Measurements from ENCODE around the gene CLASP1.
"Not testable (repeated sequence)": the region's sequence is repeated elsewhere in the genome, so short reads cannot be mapped to it uniquely, and the experiment has no call there.

CLASP1 gene

DNA sequence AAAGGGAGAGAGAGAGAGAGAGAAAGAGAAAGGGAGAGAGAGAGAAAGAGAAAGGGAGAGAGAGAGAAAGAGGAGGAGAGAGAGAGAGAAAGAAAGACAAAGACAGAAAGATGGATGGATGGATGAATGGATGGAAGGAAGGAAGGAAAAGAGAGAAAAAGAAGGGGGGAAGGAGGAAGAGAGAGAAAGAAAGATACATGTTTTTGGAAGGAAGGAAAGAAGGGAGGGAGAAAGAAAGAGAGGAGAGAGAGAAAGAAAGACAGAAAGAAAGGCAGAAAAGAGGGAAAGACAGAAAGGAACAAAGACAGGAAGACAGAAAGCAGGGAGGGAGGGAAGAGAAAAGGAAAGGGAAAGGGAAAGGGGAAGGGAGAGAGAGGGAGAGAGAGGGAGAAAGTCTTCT lies 67.0 kb downstream of the CLASP1 start:
- DNase-seq (ENCODE audit: low read depth in 2 of 2) = no peak

DNA sequence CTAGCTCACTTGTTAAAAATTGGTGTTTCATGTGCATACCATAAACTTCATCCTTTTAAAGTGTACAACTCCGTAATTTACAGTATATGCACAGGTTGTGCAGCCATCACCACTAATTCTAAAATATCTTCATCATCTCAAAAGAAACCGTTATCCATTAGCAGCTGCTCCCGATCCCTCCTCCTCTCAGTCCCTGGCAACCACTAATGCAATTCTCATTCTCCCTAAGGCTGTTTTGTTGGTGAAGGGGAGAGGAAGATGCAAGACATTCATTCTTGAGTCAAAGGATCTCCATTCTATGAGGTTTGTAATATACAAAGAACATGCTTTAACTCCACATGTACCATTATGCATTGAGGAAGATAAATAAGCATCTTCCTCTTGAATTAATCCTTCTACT lies 70.0 kb downstream of the CLASP1 start:
- DNase-seq (ENCODE audit: low read depth in 2 of 2) = no peak

DNA sequence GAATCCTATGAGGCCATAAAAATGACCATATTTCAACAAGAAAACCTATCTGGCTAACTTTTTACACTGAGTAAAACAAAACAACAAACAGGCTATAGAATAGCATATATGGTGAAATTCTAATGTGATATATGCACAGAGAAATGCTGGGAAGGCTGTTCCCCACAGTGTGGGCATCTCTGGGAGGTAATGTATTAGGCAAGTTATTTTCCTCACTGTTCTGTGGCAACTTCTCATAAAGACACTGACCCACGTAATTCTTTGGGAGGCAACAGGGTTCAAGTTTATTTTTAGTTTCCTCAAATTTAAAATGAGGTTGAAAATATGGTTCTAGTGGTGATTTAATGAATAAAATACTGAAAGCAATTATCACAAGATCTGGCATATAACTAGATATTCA lies 71.9 kb downstream of the CLASP1 start:
- no peak for DNase-seq (ENCODE audit: low read depth in 2 of 2)

DNA sequence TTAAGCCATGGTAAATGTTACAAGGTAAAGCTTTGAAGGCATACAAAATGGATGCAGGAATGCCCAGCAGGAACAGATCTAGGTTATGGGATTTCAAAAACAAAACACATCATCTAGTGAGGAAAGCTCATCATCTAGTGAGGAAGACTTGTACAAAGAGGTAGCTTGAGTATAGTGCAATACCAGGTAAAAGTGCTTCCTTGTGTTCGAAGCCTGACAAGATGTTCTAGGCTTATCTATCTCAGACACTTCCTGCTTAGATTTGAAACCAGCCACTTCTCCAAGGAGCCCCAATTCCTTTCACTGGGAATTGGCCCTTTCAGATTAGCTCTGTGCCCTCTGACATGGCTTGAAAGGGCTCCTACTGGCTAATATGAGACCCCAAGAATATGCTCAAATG lies 73.0 kb downstream of the CLASP1 start:
- DNase-seq (ENCODE audit: low read depth in 2 of 2) = no peak

DNA sequence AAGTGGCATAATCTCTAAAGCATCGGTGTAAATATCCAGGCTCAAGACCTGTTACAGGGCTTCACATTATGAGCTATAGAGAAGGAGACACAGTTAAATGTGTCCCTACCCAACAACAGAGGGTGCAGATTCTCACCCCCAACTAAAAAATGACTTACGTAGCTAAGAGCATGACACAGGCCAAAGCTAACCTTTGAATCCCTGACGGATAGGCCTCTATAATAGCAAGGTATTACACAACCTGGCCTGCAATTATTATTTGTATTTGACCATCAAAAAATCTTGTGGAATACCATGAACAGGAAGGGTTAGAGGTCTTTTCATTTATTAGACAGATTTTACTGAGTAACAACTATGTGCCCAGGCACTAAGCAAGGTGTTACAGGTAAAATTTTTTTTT lies 73.5 kb downstream of the CLASP1 start:
- DNase-seq (ENCODE audit: low read depth in 2 of 2) = no peak

DNA sequence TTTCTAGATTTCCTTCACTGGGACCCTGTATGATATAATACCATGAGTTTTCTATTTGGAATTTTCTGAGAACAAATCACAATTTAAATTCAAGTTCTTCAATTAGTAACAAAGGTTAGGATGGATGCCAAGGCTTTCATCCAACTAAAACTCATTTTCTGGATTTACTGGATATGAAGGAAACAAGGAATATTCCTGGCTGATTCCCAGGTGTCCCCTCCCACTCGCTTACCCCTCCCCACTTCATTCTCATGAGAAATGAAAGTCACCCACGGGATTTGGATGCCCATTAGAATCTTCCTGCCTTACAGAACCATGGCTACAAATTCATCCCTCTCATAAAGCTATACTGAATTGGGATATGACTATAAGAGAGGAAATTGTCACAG lies 78.6 kb downstream of the CLASP1 start:
- DNase-seq (ENCODE audit: low read depth in 2 of 2) = no peak

DNA sequence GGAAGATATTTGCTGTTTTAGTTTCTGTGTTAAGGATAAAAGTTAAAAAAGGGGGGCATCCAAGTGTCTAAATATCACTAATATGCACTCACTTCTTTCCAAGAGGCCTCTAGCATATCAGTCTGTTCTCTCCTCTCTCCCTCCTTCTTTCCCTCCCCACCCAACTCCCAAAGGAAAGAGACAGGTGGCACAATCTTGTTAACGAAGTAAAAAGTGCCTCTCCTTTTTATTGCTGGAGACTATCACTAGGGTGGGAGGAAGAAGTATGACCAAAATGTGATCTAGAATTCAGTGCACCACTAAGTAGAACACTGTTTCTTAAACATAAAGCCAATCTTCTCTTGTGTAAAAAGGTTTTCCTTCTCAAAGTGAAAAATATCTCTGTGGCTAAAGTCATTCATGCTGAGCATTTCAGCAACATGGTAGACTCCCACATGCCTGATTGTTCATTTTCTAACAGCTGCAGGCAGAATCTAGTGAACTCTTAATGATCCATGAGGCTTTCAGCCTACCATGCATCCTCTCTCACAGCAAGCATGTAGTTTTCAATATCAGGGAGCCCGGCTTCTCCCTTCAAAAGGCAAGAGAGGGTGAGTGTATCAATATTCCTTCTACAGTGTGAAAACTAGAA lies 79.1 kb downstream of the CLASP1 start:
- DNase-seq (ENCODE audit: low read depth in 2 of 2) = no peak

DNA sequence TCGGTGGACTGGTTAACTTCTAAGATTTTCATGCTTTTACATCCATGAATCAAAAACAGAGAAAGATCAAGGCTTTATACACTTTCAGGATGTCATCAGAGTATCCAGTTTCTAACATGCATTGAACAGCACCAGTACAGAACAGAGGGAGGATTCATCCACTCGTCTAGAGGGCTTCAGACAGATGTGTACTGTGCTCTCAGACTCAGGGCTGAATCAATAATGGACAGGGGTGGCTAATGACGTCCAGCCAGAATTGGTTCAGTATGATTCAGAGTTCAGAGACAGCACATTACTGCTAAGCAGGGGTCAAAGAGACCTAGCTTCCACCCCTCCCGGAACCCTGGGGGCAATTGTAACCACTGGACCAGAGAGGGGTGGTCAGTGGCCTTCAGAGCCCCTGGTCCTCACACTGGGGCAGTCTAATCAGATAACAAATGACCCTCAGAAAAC lies 81.3 kb downstream of the CLASP1 start:
- no peak for DNase-seq (ENCODE audit: low read depth in 2 of 2)

DNA sequence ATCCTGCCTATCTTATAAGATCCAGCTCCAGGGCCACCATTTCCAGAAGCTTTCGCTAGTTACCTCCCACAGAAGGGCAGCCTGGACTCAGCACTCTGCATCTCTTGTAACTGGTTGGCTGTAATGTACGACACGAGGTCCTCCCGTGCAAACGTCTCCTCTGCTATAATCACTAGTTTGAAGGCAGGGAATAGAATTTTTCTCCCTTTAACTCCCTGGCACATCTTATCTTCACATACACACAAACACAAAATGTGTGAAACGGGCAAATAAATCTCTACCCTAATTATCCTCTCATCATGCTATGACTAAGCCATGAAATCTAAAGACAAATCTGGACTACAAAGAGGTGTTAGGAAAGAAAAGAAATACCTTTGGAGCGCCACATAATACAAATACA lies 81.8 kb downstream of the CLASP1 start:
- no peak for DNase-seq (ENCODE audit: low read depth in 2 of 2)

DNA sequence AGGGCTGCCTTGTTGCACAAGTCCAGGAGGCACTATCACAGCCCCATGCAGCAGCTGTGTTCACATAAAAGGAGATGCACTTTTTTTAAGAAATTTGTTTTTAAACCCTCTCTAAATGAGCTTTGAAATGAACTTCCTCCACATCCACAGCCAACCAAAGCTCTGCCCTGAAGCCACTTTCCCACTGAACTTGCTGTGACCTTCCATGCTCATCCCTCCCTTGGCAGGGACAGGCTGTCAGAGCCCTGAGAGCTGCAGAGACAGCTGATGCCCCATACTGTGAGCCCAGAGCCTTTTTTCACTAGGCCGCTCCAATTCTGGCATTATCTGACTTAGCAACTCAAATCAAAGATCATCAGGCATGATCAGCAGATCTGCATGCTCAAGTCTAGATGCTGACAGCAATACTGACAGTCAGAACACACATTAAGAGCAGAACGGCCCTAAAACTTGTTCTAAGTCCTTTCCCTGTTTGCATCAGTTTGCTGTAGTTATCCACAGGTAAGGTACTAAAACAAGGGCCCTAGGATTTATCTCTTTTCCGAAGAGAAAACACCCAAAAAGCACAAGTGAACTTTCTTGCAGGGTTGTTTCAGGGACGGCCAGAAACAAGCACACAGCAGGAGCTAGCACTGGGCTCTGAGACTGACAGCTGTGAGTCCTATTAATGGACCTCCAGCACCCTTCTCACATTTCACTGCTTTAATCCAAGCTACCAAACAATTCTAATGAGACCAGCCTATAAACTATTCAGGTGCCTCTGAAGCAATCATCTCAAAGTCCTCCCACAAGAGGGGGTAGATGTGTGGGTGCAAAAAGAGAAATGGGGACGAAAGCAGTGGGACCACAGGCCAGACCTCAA lies 83.6 kb downstream of the CLASP1 start:
- no peak for DNase-seq (ENCODE audit: low read depth in 2 of 2)

DNA sequence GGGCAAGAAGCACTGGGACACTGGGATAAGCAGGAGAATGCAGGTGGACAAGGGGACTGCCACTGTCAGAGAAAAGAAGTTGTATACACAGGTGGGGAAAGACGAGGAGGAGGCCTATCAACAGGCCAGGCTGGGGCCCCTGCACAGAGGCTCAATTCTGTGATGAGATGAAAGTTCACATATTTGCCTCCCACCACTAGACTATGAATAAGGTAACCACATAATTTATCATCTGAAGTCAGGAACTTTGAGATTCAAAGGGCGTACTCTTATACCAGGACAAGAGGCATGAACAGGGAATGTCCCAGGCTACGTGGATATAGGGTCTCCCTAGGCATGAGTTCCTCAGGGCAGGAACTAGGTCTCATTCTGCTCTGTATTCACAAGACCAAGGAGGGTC lies 84.4 kb downstream of the CLASP1 start:
- DNase-seq (ENCODE audit: low read depth in 2 of 2) = no peak

DNA sequence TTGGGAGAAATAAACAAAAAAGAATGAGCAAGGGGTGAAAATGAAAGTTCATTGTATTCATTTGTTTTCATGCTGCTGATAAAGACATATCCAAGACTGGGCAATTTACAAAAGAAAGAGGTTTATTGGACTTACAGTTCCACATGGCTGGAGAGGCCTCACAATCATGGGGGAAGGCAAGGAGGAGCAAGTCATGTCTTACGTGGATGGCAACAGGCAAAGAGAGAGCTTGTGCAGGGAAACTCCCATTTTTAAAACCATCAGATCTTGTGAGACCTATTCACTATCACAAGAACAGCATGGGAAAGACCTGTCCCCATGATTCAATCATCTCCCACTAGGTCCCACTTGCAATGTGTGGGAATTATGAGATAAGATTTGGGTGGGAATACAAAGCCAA lies 85.5 kb downstream of the CLASP1 start:
- not testable (repeated sequence) for DNase-seq (ENCODE audit: low read depth in 2 of 2)

DNA sequence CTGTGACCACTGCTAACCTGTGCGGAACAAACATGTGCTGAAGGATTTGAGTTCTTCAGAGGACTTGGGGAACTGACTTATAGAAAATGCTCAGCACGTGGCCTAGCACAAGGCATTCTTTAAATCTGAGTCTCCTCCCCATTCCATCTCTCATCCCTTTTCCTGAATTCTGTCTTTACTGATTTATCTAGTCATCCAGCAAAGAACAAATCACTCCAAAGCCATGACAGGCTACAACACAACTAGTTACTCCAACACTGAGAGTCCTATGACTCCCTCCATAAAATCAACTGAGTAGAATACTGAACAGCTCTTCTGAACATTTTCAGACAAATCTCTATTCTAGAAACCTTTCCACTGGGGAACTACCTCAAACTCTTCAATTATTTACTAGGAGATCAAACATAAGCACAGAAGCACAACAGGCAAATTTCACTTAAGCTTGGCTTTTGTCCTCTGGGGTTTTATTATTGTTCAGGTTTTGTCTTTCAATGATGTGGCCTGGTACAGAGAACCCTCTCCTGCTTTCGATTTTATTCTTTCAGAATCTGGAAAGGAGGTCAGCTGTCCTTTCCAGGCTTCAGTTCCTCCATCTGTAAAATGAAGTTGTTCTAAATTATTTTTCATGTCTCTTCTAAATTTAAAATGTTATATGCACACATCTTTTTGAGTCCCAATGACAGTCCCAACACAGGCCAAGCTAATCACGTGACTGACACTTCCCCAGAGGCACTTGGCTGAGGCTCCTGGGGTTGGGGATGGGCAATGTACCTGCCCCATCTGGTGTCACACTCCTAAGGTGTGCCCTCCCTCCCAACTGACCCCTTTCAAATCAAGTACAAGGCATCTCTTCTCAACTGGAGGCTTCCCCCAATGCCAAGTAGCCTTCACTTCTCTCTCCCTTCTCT lies 86.7 kb downstream of the CLASP1 start:
- no peak for DNase-seq (ENCODE audit: low read depth in 2 of 2)

DNA sequence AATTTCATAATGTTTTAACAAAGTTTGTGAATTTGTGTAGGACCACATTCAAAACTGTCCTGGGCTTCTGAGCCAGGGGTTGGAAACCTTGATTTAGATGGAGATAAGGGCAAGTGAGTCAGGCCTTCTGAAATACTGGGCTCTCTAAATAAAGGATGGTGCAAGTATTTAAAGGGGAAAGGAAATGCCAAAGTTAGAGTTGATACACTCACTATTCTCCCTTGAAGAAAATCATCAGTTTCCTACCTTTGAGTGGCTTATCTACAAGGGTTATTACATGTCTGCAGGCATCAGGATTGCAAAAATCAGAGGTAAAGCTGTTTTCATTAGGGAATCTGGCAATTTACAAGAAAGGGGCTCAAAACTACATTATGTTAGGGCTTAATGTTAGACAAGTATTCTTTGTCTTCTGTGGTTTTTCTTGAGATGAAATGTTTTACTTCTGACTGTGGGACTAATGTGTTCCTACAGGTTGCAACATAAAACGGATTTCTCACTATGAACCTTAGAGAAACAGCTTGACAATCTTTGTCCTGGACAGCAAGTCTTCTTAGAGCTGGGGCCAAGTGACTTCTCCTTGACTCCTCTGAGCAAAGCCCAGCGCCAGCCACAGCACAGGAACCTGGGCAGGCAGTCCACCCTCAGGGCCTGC lies 87.5 kb downstream of the CLASP1 start:
- no peak for DNase-seq (ENCODE audit: low read depth in 2 of 2)

DNA sequence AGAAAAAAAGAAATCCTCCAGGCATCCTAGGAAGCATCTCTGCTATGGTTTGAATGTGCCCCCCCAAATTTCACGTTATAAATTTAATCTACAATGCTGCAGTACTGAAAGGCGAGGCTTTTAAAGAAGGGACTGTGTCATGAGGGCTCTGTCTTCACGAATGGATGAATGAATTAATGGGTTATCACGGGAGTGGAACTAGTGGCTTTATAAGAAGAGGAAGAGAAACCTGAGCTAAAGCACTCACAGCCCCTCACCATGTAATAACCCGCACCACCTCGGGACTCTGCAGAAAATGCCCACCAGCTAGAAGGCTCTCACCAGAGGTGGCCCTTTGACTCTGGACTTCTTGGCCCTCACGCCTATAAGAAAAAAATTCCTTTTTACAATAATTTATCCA lies 90.9 kb downstream of the CLASP1 start:
- DNase-seq (ENCODE audit: low read depth in 2 of 2) = no peak

DNA sequence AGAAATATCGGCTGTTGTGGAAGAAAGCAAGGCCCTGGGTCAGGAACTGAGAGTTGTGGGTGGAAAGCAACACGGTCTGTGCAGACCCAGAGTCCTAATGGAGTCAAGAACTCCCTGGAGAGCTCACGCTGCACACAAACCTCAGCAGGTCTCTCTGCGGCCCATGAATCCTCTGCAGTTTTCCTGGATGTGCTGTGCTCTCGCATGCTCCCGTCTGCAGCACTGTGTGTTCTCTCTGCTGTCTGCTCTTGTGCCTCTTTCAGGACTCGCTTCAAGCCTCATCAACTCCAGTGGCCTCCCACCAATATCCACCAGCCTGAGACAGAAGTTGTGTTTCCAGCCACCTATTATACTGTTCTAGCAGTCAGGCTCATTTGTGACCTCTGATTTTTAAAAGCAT lies 94.3 kb downstream of the CLASP1 start:
- no peak for DNase-seq (ENCODE audit: low read depth in 2 of 2)

DNA sequence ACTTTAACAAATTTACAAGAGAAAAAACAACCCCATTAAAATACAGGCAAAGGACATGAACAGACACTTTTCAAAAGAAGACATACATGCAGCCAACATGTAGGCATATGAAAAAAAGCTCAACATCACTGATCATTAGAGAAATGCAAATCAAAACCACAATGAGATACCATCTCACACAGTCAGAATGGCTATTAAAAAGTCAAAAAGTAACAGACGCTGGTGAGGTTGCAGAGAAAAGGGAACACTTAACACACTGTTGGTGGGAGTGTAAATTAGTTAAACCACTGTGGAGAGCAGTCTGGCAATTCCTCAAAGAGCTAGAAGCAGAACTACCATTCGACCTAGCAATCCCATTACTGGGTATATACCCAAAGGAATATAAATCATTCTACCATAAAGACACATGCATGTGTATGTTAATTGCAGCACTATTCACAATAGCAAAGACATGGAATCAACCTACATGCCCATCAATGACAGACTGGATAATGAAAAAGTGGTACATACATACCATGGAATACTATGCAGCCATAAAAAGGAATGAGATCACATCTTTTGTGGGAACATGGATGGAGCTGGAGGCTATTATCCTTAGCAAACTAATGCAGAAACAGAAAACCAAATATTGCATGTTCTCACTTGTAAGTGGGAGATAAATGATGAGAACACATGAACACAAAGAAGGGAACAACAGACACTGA lies 96.6 kb downstream of the CLASP1 start:
- not testable (repeated sequence) for DNase-seq (ENCODE audit: low read depth in 2 of 2)

DNA sequence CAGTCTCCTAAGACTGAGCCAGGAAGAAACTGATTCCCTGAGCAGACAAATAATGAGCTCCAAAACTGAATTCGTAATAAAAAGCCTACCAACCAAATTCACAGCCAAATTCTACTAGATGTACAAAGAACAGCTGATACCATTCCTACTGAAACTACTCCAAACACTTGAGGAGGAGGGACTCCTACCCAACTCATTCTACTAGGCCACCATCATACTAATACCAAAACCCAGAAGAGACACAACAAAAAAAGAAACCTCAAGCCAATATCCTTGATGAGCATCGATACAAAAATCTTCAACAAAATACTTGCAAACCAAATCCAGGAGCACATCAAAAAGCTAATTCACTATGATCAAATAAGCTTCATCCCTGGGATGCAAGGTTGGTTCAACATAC lies 98.6 kb downstream of the CLASP1 start:
- no peak for DNase-seq (ENCODE audit: low read depth in 2 of 2)

DNA sequence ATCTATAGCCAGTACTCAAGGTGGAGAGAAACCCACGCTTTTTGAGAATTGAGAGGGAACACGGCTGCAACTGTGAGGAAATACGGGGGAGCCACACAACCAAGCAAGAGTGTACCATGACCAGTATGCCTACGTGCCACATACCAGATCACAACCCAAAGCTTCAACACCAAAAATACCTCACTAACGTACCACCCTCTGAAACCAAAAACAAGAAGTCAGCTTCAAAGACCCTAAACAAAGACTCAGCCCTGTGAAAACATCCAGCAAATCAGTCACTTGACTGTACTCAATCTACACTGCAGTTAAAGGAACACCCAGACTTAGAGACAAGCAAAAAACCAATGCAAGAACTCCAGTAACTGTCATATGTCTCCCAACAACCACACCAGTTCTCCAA lies 101.6 kb downstream of the CLASP1 start:
- DNase-seq (ENCODE audit: low read depth in 2 of 2) = no peak

DNA sequence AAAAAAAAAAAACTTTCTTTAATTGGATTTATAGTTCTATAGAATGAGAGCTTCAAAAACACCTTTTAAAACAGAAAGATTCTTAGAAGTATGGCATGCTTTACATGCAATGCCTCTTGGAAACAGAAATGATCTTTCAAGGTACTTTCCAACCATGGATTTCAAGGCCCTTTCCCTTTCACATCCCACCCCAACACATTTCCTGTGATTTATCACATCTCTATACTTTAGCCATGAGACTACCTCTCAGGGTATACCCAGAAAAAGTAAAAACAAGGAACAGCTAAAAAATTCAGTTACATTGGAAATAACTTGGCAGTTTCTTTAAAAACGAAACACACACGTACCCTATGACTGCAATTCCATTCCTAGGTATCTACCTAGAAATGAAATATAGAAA lies 103.3 kb downstream of the CLASP1 start:
- DNase-seq (ENCODE audit: low read depth in 2 of 2) = no peak

DNA sequence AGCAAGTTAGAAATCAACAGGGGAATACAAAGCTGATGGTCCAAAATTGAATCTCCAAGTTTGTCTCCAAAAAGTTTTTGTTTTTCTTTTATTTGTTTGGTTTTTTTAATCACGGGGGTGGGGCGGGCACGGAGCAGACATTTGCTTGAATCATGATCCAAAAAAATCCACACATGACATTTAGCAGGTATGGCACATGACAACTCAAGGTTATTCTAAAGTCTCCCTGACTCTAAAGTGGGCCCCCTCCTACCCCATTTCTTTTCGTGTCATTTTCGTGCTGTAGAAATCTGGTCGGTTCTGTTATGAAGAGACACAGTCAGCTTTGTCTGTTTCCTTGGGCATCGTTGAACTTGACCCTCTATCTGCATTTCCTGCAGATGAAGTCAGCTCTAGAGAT lies 104.0 kb downstream of the CLASP1 start:
- DNase-seq (ENCODE audit: low read depth in 2 of 2) = no peak

All from stimulated activated CD4-positive, alpha-beta T cell treated with anti-CD3 and anti-CD28 coated beads, Interleukin-1b, Interleukin-23, amount 100 ng/mL, for 4 hours (primary cell).